Neural progenitor cell (in vitro differentiated cells): Measurements from ENCODE around the gene GLS. TPM values are rescaled to one million over a fixed set of nuclear protein-coding genes. Genes with fewer than 3 reads are reported as not detected.
"Not testable (repeated sequence)": the region's sequence is repeated elsewhere in the genome, so short reads cannot be mapped to it uniquely, and the experiment has no call there.

ENCODE experiments used
- DNase-seq: peaks from one replicate; pipeline ENCODE4 v3.0.0-alpha.2; 2016; ENCODE audit warnings: low spot score
- H2AFZ ChIP-seq: fragments of 200-600 bp; sonication (generic); replicated peaks from 2 replicates; pipeline ENCODE4 v1.6.1; 2016; ENCODE audit warnings: antibody characterized with exemption
- H3F3A ChIP-seq: fragments of 200-600 bp; sonication (generic); 2 replicates; pipeline ENCODE4 v1.6.1; 2016; ENCODE audit warnings: antibody characterized with exemption, low read depth
- H3K27ac ChIP-seq: fragments of 200-600 bp; sonication (generic); 2 replicates; pipeline ENCODE4 v1.5.1; 2016; ENCODE audit warnings: mild to moderate bottlenecking
- H3K27me3 ChIP-seq: fragments of 200-600 bp; sonication (generic); 2 replicates; pipeline ENCODE4 v1.6.1; 2016; ENCODE audit warnings: mild to moderate bottlenecking, moderate library complexity
- H3K36me3 ChIP-seq: fragments of 200-600 bp; sonication (generic); 2 replicates; pipeline ENCODE4 v1.5.1; 2016
- H3K4me1 ChIP-seq: fragments of 200-600 bp; sonication (generic); 2 replicates; pipeline ENCODE4 v1.6.1; 2016; ENCODE audit warnings: mixed run types
- H3K4me2 ChIP-seq: fragments of 200-600 bp; sonication (generic); 2 replicates; pipeline ENCODE4 v1.6.1; 2016
- H3K4me3 ChIP-seq: fragments of 200-600 bp; sonication (generic); 2 replicates; pipeline ENCODE4 v1.5.1; 2016
- H3K79me2 ChIP-seq: fragments of 200-600 bp; sonication (generic); 2 replicates; pipeline ENCODE4 v1.6.1; 2016; ENCODE audit warnings: low read depth
- H3K9ac ChIP-seq: fragments of 200-600 bp; sonication (generic); 2 replicates; pipeline ENCODE4 v1.6.1; 2016
- H3K9me3 ChIP-seq: fragments of 200-600 bp; sonication (generic); 2 replicates; pipeline ENCODE4 v1.5.1; 2016; ENCODE audit warnings: low read depth
- H4K20me1 ChIP-seq: fragments of 200-600 bp; sonication (generic); 2 replicates; pipeline ENCODE4 v1.6.1; 2016; ENCODE audit warnings: low read depth
- H3K27ac Mint-ChIP-seq: 3 replicates; pipeline ENCODE4 v1.8.0; 2021; ENCODE audit warnings: mixed read lengths
- H3K27me3 Mint-ChIP-seq: 2 replicates; pipeline ENCODE4 v1.8.0; 2022; ENCODE audit warnings: low read depth, mild to moderate bottlenecking, inconsistent platforms, moderate library complexity, mixed read lengths; ENCODE audit not compliant: insufficient read depth
- H3K36me3 Mint-ChIP-seq: 3 replicates; pipeline ENCODE4 v1.8.0; 2021; ENCODE audit warnings: mixed read lengths
- H3K4me1 Mint-ChIP-seq: 3 replicates; pipeline ENCODE4 v1.8.0; 2021; ENCODE audit warnings: mixed read lengths
- H3K4me3 Mint-ChIP-seq: 3 replicates; pipeline ENCODE4 v1.8.0; 2021; ENCODE audit warnings: mild to moderate bottlenecking, moderate library complexity, mixed read lengths
- H3K9me3 Mint-ChIP-seq: 3 replicates; pipeline ENCODE4 v1.8.0; 2020; ENCODE audit warnings: mixed read lengths
- CTCF ChIP-seq: fragments of 200-600 bp; sonication (generic); IDR thresholded peaks from 2 replicates; pipeline ENCODE4 v1.5.1; 2017; ENCODE audit warnings: antibody characterized with exemption, mild to moderate bottlenecking
- EZH2 ChIP-seq: fragments of 200-600 bp; sonication (generic); IDR thresholded peaks from 2 replicates; pipeline ENCODE4 v1.6.1; 2017; ENCODE audit warnings: antibody characterized with exemption, mild to moderate bottlenecking, moderate library complexity
- EZH2phosphoT487 ChIP-seq: fragments of 200-600 bp; sonication (generic); IDR thresholded peaks from 2 replicates; pipeline ENCODE4 v1.6.1; 2017; ENCODE audit warnings: antibody characterized with exemption
- total RNA-seq: library from RNA; depleted of rRNA; stranded (reverse); fragments of >200 nt; gene quantifications from 2 replicates; pipeline ENCODE4 v1.2.3, GENCODE V29; 2015; ENCODE audit warnings: low replicate concordance

GLS gene
- total RNA-seq, 1 donor from 2014 or later: 54.0 TPM

GRCh38 chr2:190882856-190883582 is 2.4 kb downstream of the GLS start:
- no peak overlapping the region for H3K27ac Mint-ChIP-seq
- no peak for TF ChIP-seq EZH2phosphoT487
- no peak for TF ChIP-seq EZH2
- TF ChIP-seq CTCF: no peak
- no peak overlapping the region for H3K27ac ChIP-seq

GRCh38 chr2:190885844-190886243 is 5.2 kb downstream of the GLS start:
- not testable (repeated sequence) for H3K36me3 Mint-ChIP-seq, H4K20me1 ChIP-seq, DNase-seq

More at GRCh38 chr2:190882856-190883582, 2.4 kb downstream of the GLS start:
- Mint-ChIP-seq H3K9me3 (no peaks in the 10 kb centered on the region), H3K4me1 (peaks cover 23% of the 10 kb centered on the region), H3K4me3 (peak overlapping the region; percentile 99), H3K27me3 (peaks cover 4% of the 10 kb centered on the region), H3K36me3 (peaks cover 1% of the 10 kb centered on the region)
- peaks cover 66% of the 10 kb centered on the region for H3K79me2 ChIP-seq
- peak overlapping the region; percentile 85 for H3K4me2 ChIP-seq
- H2AFZ ChIP-seq: no peak overlapping the region
- no peaks in the 10 kb centered on the region for H3K36me3 ChIP-seq
- H3K4me3 ChIP-seq: peak overlapping the region; percentile 76
- peak; percentile 40 for DNase-seq
- no peaks in the 10 kb centered on the region for H4K20me1 ChIP-seq
- peaks cover 7% of the 10 kb centered on the region for H3K27me3 ChIP-seq
- H3K9me3 ChIP-seq: no peaks in the 10 kb centered on the region
- H3K4me1 ChIP-seq: peaks cover 22% of the 10 kb centered on the region
- peaks cover 7% of the 10 kb centered on the region for H3F3A ChIP-seq
- no peak overlapping the region for H3K9ac ChIP-seq

GRCh38 chr2:190887089-190887488 is 6.5 kb downstream of the GLS start:
- Histone ChIP-seq H3K79me2 (peaks cover 90% of the 10 kb centered on the region), H3K36me3 (no peaks in the 10 kb centered on the region), H2AFZ (no peak overlapping the region), H3K9ac (no peak overlapping the region), H3K27ac (no peak overlapping the region), H4K20me1 (peaks cover 4% of the 10 kb centered on the region), H3K27me3 (no peaks in the 10 kb centered on the region), H3K4me3 (no peak overlapping the region), H3K9me3 (no peaks in the 10 kb centered on the region), H3K4me2 (no peak overlapping the region), H3K4me1 (peaks cover 22% of the 10 kb centered on the region), H3F3A (peaks cover 7% of the 10 kb centered on the region)
- H3K27me3 Mint-ChIP-seq: no peaks in the 10 kb centered on the region
- H3K4me3 Mint-ChIP-seq: no peak overlapping the region
- no peak for DNase-seq
- H3K27ac Mint-ChIP-seq: no peak overlapping the region
- TF ChIP-seq EZH2phosphoT487 (no peak), CTCF (no peak), EZH2 (no peak)
- H3K36me3 Mint-ChIP-seq: peaks cover 7% of the 10 kb centered on the region
- no peaks in the 10 kb centered on the region for H3K9me3 Mint-ChIP-seq
- H3K4me1 Mint-ChIP-seq: peaks cover 20% of the 10 kb centered on the region

More at GRCh38 chr2:190885844-190886243, 5.2 kb downstream of the GLS start:
- H3K9me3 Mint-ChIP-seq, H3K4me2 ChIP-seq, H3F3A ChIP-seq, H3K27ac Mint-ChIP-seq, H3K4me3 Mint-ChIP-seq, H3K27me3 ChIP-seq, H3K9ac ChIP-seq, H3K27me3 Mint-ChIP-seq, H3K4me3 ChIP-seq, H2AFZ ChIP-seq, H3K9me3 ChIP-seq, H3K36me3 ChIP-seq, H3K27ac ChIP-seq: not testable (repeated sequence)
- H3K4me1 Mint-ChIP-seq: peaks cover 21% of the 10 kb centered on the region
- H3K4me1 ChIP-seq: peaks cover 22% of the 10 kb centered on the region
- H3K79me2 ChIP-seq: peaks cover 90% of the 10 kb centered on the region

GRCh38 chr2:190888449-190888848 is 7.8 kb downstream of the GLS start:
- Histone ChIP-seq H4K20me1 (peaks cover 4% of the 10 kb centered on the region), H3K9me3 (no peaks in the 10 kb centered on the region), H3F3A (no peaks in the 10 kb centered on the region), H3K79me2 (peaks cover 88% of the 10 kb centered on the region), H3K4me1 (peaks cover 10% of the 10 kb centered on the region), H3K36me3 (no peaks in the 10 kb centered on the region), H2AFZ (no peak overlapping the region), H3K4me3 (no peak overlapping the region), H3K27me3 (no peaks in the 10 kb centered on the region), H3K4me2 (no peak overlapping the region), H3K9ac (no peak overlapping the region), H3K27ac (no peak overlapping the region)
- Mint-ChIP-seq H3K27me3 (no peaks in the 10 kb centered on the region), H3K36me3 (peaks cover 7% of the 10 kb centered on the region), H3K4me3 (no peak overlapping the region), H3K9me3 (no peaks in the 10 kb centered on the region), H3K4me1 (peaks cover 9% of the 10 kb centered on the region), H3K27ac (no peak overlapping the region)
- no peak for TF ChIP-seq EZH2phosphoT487
- no peak for DNase-seq
